HG03064 (cell line): ENCODE data around the gene ZNF536.

Experiments
- ATAC-seq: cut with Tn5 transposase; IDR thresholded peaks from one replicate; pipeline ENCODE4 v1.9.1; 2021; ENCODE audit warnings: low read depth; ENCODE audit not compliant: unreplicated experiment

ZNF536 gene

GRCh38 chr19:30371960-30372824, at the start of gene ZNF536:
ZNF536 (plus strand) TSS chr19:30372384; CDS start chr19:30443563, 71,179 bp downstream.
- no peak for ATAC-seq

GRCh38 chr19:30322641-30323320, 49.4 kb upstream of the ZNF536 start:
- no peak for ATAC-seq

- ATAC-seq: no peak
Measured at GRCh38 chr19:30323904-30324303, 48.3 kb upstream of the ZNF536 start.

GRCh38 chr19:30324982-30325381, 47.2 kb upstream of the ZNF536 start:
- ATAC-seq: no peak

- no peak for ATAC-seq
Measured at GRCh38 chr19:30325676-30326392, 46.4 kb upstream of the ZNF536 start.

GRCh38 chr19:30326393-30326710, 45.8 kb upstream of the ZNF536 start:
- ATAC-seq: no peak

GRCh38 chr19:30327331-30327730, 44.9 kb upstream of the ZNF536 start:
- ATAC-seq: no peak

GRCh38 chr19:30328096-30328495, 44.1 kb upstream of the ZNF536 start:
- no peak for ATAC-seq

- ATAC-seq: no peak
Measured at GRCh38 chr19:30330266-30330665, 41.9 kb upstream of the ZNF536 start.

- no peak for ATAC-seq
Measured at GRCh38 chr19:30332445-30333234, 39.5 kb upstream of the ZNF536 start.

GRCh38 chr19:30333291-30334065, 38.7 kb upstream of the ZNF536 start:
- ATAC-seq: no peak

- no peak for ATAC-seq
Measured at GRCh38 chr19:30334841-30335240, 37.3 kb upstream of the ZNF536 start.

GRCh38 chr19:30335306-30335886, 36.8 kb upstream of the ZNF536 start:
- no peak for ATAC-seq

GRCh38 chr19:30336290-30336689, 35.9 kb upstream of the ZNF536 start:
- ATAC-seq: no peak

GRCh38 chr19:30338041-30338456, 34.1 kb upstream of the ZNF536 start:
- no peak for ATAC-seq

GRCh38 chr19:30338878-30339623, 33.1 kb upstream of the ZNF536 start:
- no peak for ATAC-seq

GRCh38 chr19:30339624-30340525, 32.3 kb upstream of the ZNF536 start:
- no peak for ATAC-seq
